ENCODE results near the gene STK32C. TPM values are rescaled to one million over a fixed set of nuclear protein-coding genes. Genes with fewer than 3 reads are reported as not detected.

STK32C gene
- total RNA-seq, 2 donors from 2014 or later = 0.78 to 4.0 TPM

- no peak overlapping the region for H3K27ac ChIP-seq
- H3K4me1 ChIP-seq = peaks cover 6% of the 10 kb centered on the region
- H3K36me3 ChIP-seq (replicated peaks in 1 of 2; ENCODE audit: insufficient read depth in 1 of 2, low read depth in 2 of 2) = no peaks in the 10 kb centered on the region
- H3K9me3 ChIP-seq = no peaks in the 10 kb centered on the region
- no peak for DNase-seq
- no peaks in the 10 kb centered on the region for H3K27me3 ChIP-seq
- WGBS, 2 donors = 91 to 92% methylated on average over 13 to 25 of the region's 25 CpGs
- TF ChIP-seq POLR2A (IDR thresholded peaks at IDR 0.05) (no peak), CTCF (IDR thresholded peaks at IDR 0.05) (no peak)
- intact Hi-C loops (cut with DNase I) = loop anchor here (5.0 to 10.0 kb wide), 2 partner anchors 127 to 240 kb away; no protein-coding TSS in a partner anchor
- H3K4me3 ChIP-seq = no peak overlapping the region
- ATAC-seq = no peak
Measured at GRCh38 chr10:132225073-132225848, 82.5 kb downstream of the STK32C start.

DNA sequence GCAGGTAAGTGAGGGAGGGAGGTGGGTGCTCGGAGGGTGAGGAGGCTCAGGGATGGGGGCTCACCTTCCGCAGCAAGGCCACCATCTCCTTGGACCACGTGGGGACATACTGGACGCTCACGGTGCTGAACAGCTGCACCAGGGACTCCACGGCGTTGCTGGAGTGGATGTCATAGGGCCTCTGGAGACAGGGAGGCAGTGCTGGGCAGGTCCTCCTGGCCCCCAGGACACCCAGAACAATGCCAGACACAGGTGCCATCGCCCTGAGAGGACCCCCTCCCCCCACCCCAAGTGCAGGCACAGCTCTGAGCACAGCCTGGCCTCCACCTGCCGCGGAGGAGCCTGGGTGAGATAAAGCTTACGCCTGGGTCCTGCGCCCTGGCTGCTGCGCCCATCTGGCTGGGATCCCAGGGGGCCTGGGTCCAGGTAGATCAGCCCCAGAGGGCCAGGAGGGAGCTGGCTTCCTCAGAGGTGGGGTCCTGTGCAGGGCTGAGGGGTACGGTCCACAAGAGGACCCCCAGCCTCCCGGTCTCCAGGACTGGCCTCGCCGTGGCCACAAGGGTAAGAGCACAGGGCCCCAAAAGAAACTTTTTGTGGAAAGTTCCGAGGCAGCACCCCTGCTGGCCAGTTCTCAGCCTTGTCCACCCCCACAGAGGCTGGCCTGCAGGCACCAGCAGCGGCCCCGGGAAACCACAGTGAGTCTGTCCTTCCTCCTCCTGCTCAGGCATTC, 83.2 kb downstream of the STK32C start:
- DNase-seq = no peak
- ATAC-seq = no peak
- Histone ChIP-seq H3K9me3 (no peaks in the 10 kb centered on the region), H3K36me3 (replicated peaks in 1 of 2; ENCODE audit: insufficient read depth in 1 of 2, low read depth in 2 of 2) (no peaks in the 10 kb centered on the region), H3K4me1 (peaks cover 6% of the 10 kb centered on the region), H3K27ac (no peak overlapping the region), H3K27me3 (no peaks in the 10 kb centered on the region), H3K4me3 (no peak overlapping the region)
- 76 to 84% methylated on average over 13 to 20 of the region's 20 CpGs for WGBS, 2 donors
- TF ChIP-seq POLR2A (IDR thresholded peaks at IDR 0.05) = no peak
- TF ChIP-seq CTCF (IDR thresholded peaks at IDR 0.05) = no peak
- intact Hi-C loops (cut with DNase I) = loop anchor here (5.0 to 10.0 kb wide), 2 partner anchors 128 to 240 kb away; no protein-coding TSS in a partner anchor

- ATAC-seq = no peak
Measured at GRCh38 chr10:132223611-132224342, 84.0 kb downstream of the STK32C start.

DNA sequence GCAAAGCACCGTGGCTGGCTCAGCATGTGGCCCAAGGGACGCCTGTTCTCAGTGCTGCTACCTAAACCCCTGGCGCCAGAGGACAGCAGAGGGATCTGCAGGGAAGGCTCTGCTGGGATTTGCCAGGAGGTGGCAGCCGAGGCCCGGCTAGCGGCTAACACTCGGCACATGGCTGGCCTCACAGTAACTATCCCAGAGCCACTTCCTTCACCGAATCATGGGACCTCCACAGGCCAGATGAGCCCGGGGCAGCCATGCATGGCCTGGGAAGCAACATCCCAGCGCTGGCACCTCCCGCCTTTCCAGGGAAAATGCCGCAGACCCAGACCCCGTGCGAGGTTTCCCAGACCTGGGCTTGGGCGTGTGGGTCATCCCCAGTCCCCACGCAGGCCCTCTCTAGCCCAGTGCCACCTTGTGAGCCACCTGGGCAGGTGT, 84.6 kb downstream of the STK32C start:
- TF ChIP-seq CTCF (IDR thresholded peaks at IDR 0.05) = peak; percentile 86 to 99 (median 94)
- TF ChIP-seq POLR2A (IDR thresholded peaks at IDR 0.05) = no peak
- ATAC-seq (peak; percentile 83), DNase-seq (peak; percentile 76 to 86 (median 82))
- no peaks in the 10 kb centered on the region for H3K36me3 ChIP-seq (replicated peaks in 1 of 2; ENCODE audit: insufficient read depth in 1 of 2, low read depth in 2 of 2)
- H3K4me3 ChIP-seq = no peak overlapping the region
- H3K4me1 ChIP-seq = peaks cover 6% of the 10 kb centered on the region
- 38 to 42% methylated on average over 13 to 16 of the region's 16 CpGs for WGBS, 2 donors
- H3K9me3 ChIP-seq = no peaks in the 10 kb centered on the region
- H3K27ac ChIP-seq = no peak overlapping the region
- no peaks in the 10 kb centered on the region for H3K27me3 ChIP-seq
- intact Hi-C loops (cut with DNase I) = loop anchor here (10.0 kb wide), 1 partner anchor 242 kb away; no protein-coding TSS in a partner anchor

More at GRCh38 chr10:132223611-132224342, 84.0 kb downstream of the STK32C start:
- TF ChIP-seq CTCF (IDR thresholded peaks at IDR 0.05) (no peak), POLR2A (IDR thresholded peaks at IDR 0.05) (no peak)
- peaks cover 6% of the 10 kb centered on the region for H3K4me1 ChIP-seq
- H3K36me3 ChIP-seq (replicated peaks in 1 of 2; ENCODE audit: insufficient read depth in 1 of 2, low read depth in 2 of 2) = no peaks in the 10 kb centered on the region
- WGBS, 2 donors = 80 to 85% methylated on average over 9 to 15 of the region's 23 CpGs
- DNase-seq = no peak
- H3K9me3 ChIP-seq = no peaks in the 10 kb centered on the region
- no peak overlapping the region for H3K27ac ChIP-seq
- no peak overlapping the region for H3K4me3 ChIP-seq
- intact Hi-C loops (cut with DNase I) = loop anchor here (10.0 kb wide), 1 partner anchor 241 kb away; no protein-coding TSS in a partner anchor
- H3K27me3 ChIP-seq = no peaks in the 10 kb centered on the region

Measured in body of pancreas (tissue), 4 donors.